ENCODE results near the gene XXYLT1.

The XXYLT1 gene

DNA sequence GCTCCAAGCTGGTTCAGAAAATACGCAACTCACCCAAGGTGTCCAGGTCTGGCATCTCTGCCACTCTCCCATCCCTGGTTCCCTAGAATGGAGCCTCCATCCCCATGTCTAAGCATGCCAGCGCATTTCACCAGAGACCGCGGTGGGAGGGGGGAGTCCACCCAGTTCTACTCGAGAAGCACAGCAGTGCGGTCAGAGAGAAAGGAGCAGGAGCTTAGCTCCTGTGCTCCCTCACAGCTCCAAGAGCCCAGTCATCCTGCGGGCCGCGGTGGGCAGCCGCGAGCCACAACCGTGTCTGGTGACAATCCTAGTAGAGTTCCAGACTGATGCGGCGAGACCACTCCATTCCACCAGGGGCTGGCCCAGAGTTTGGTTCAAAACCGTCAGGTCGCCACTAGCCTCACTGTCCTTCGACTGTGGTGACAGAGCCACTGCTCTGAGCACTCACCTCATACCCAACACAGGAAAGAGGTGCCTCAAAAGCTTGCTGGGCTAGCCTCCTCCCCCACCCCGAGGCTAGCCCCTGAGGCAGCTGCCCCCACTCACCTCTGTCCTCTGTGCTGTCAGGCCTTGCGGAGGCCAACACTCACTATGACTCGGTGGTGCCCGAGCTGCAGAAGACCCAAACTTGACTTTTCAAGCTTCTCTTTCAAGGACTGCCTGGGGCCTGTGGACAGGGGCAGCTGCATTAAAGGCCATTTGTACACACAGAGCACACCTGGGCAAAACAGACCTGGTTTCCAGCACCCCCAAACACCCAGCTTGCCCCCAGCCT, 185.4 kb downstream of the XXYLT1 start:
- no peak for DNase-seq (ENCODE audit: low read depth)
- TF ChIP-seq, protein P1, sequence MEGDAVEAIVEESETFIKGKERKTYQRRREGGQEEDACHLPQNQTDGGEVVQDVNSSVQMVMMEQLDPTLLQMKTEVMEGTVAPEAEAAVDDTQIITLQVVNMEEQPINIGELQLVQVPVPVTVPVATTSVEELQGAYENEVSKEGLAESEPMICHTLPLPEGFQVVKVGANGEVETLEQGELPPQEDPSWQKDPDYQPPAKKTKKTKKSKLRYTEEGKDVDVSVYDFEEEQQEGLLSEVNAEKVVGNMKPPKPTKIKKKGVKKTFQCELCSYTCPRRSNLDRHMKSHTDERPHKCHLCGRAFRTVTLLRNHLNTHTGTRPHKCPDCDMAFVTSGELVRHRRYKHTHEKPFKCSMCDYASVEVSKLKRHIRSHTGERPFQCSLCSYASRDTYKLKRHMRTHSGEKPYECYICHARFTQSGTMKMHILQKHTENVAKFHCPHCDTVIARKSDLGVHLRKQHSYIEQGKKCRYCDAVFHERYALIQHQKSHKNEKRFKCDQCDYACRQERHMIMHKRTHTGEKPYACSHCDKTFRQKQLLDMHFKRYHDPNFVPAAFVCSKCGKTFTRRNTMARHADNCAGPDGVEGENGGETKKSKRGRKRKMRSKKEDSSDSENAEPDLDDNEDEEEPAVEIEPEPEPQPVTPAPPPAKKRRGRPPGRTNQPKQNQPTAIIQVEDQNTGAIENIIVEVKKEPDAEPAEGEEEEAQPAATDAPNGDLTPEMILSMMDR (IDR thresholded peaks at IDR 0.05; ENCODE audit: low read depth, low read length, missing control alignments): no peak
- H3K4me3 ChIP-seq (ENCODE audit: low read depth, low read length): no peak overlapping the region

DNA sequence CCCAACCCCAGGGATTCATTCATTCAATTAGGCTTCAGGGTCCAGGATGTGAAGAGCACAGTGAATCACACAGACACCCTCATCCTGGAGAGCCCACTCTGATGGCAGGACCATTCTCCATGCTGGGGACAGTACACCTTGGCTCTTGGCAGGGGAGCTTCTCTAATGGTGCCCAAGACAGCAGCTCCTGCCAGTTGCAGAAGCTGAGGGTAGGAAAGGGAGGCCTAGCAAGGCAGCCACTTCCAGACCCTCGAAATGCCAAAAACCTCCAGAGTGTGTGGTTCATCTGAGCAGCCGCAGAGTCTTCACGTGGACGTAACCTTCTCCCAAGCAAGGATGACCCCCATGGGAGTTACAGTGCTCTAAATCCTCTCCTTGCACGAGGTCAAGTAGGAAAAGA, 186.2 kb downstream of the XXYLT1 start:
- TF ChIP-seq, protein P1 (IDR thresholded peaks at IDR 0.05; ENCODE audit: low read depth, low read length, missing control alignments): no peak
- no peak overlapping the region for H3K4me3 ChIP-seq (ENCODE audit: low read depth, low read length)
- no peak for DNase-seq (ENCODE audit: low read depth)

- H3K4me3 ChIP-seq (ENCODE audit: low read depth, low read length): no peak overlapping the region
- DNase-seq (ENCODE audit: low read depth): no peak
- TF ChIP-seq, protein P1 (IDR thresholded peaks at IDR 0.05; ENCODE audit: low read depth, low read length, missing control alignments): no peak
These were observed 187.3 kb downstream of the XXYLT1 start for GRCh38 chr3:195083659-195084058.

- TF ChIP-seq, protein P1 (IDR thresholded peaks at IDR 0.05; ENCODE audit: low read depth, low read length, missing control alignments): no peak
- H3K4me3 ChIP-seq (ENCODE audit: low read depth, low read length): no peak overlapping the region
- DNase-seq (ENCODE audit: low read depth): no peak
These were observed 188.1 kb downstream of the XXYLT1 start for GRCh38 chr3:195082811-195083210.

DNA sequence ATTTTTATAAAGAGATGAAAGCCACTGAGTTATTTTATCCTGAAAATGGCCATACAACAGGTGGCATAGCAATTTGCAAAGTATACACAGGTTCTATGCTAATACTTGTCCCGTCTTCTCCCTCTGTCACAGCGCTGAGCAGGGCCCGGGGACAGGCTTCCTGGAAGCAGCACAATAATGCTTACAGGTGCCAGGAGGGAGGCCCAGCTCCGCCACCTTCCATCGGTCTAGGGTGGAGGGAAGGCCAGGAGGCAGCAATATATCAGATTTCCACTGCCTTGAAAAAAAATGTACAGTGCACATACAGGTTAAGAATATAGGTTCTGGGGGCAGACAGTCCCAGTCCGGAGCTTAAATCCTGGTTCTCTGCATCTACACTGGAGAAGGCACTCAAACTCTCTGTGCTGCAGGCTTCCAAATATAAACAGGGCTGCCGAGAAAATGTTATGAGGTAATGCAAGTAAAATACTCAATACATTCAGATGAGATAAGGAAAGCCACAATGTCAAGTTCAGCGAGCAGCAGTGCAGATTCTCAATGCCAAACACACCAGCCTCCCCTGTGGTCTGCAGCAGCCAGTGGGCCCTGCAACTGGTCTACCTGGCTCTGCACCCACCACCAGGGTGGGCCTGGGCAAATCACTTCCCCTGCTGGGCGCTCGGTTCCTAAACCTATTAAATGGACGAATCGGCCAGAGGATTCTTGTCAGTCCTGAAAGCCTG, 189.6 kb downstream of the XXYLT1 start:
- H3K4me3 ChIP-seq (ENCODE audit: low read depth, low read length): no peak overlapping the region
- DNase-seq (ENCODE audit: low read depth): no peak
- TF ChIP-seq, protein P1 (IDR thresholded peaks at IDR 0.05; ENCODE audit: low read depth, low read length, missing control alignments): no peak

- TF ChIP-seq, protein P1 (IDR thresholded peaks at IDR 0.05; ENCODE audit: low read depth, low read length, missing control alignments): no peak
These were observed 190.3 kb downstream of the XXYLT1 start for GRCh38 chr3:195080571-195081151.

More at GRCh38 chr3:195080571-195081151, 190.3 kb downstream of the XXYLT1 start:
- H3K4me3 ChIP-seq (ENCODE audit: low read depth, low read length): no peak overlapping the region
- DNase-seq (ENCODE audit: low read depth): no peak
